Spleen (tissue), 11 donors: ENCODE measurements around the gene YEATS2. TPM values are rescaled to one million over a fixed set of nuclear protein-coding genes. Genes with fewer than 3 reads are reported as not detected.

Experiments used
- DNase-seq: peaks from one replicate; pipeline ENCODE4 v3.0.0-alpha.2; 2020
- H3K27ac ChIP-seq, 8 donors: fragments of 200-600 bp; sonication (generic) in 7 of 8; 1 replicate in 4 of 8; 2 replicates in 4 of 8; pipeline versions ENCODE4 v1.5.0 to v1.8.0; 2016 to 2021; ENCODE audit warnings: inconsistent platforms in 4 of 8, mild to moderate bottlenecking in 4 of 8, moderate library complexity in 1 of 8
- H3K27me3 ChIP-seq, 7 donors: fragments of 200-600 bp; sonication (generic) in 6 of 7; replicated peaks in 1 of 7; 1 replicate in 4 of 7; 2 replicates in 3 of 7; pipeline versions ENCODE4 v1.5.0 to v1.8.0; 2016 to 2021; ENCODE audit warnings: inconsistent platforms in 3 of 7, mild to moderate bottlenecking in 1 of 7
- H3K36me3 ChIP-seq, 6 donors: fragments of 200-600 bp; sonication (generic) in 5 of 6; 1 replicate in 4 of 6; 2 replicates in 2 of 6; pipeline versions ENCODE4 v1.5.0 to v1.8.0; 2016 to 2021; ENCODE audit warnings: inconsistent platforms in 2 of 6
- H3K4me1 ChIP-seq, 6 donors: fragments of 200-600 bp; sonication (generic) in 5 of 6; 1 replicate in 3 of 6; 2 replicates in 3 of 6; pipeline versions ENCODE4 v1.5.0 to v1.8.0; 2016 to 2021; ENCODE audit warnings: inconsistent platforms in 3 of 6
- H3K4me3 ChIP-seq, 8 donors: fragments of 200-600 bp; sonication (generic) in 7 of 8; 1 replicate in 4 of 8; 2 replicates in 4 of 8; pipeline versions ENCODE4 v1.5.0 to v1.8.0; 2016 to 2021; ENCODE audit warnings: inconsistent platforms in 4 of 8, mild to moderate bottlenecking in 4 of 8, moderate library complexity in 2 of 8
- H3K9me3 ChIP-seq, 8 donors: fragments of 200-600 bp; sonication (generic) in 7 of 8; 1 replicate in 4 of 8; 2 replicates in 4 of 8; pipeline versions ENCODE4 v1.5.0 to v1.8.0; 2016 to 2021; ENCODE audit warnings: inconsistent platforms in 4 of 8
- CTCF ChIP-seq, 11 experiments: fragments of 200-600 bp in 7 of 11; fragments of 450-650 bp in 4 of 11; sonication (generic) in 4 of 11; IDR thresholded peaks in 8 of 11; conservative IDR thresholded peaks in 3 of 11; 1 replicate in 7 of 11; 2 replicates in 4 of 11; pipeline versions ENCODE4 v1.4.0 to v1.8.0; 2016 to 2021; ENCODE audit warnings: antibody characterized with exemption in 11 of 11, inconsistent platforms in 4 of 11, mild to moderate bottlenecking in 1 of 11
- POLR2A ChIP-seq, 3 donors: fragments of 450-650 bp; IDR thresholded peaks; one replicate each; pipeline ENCODE4 v1.5.1; 2017; ENCODE audit warnings: antibody characterized with exemption in 3 of 3, mild to moderate bottlenecking in 1 of 3
- POLR2AphosphoS5 ChIP-seq, 3 donors: sonication (generic); formaldehyde crosslinking; IDR thresholded peaks; one replicate each; pipeline ENCODE4 v1.5.1; 2017; ENCODE audit warnings: antibody characterized with exemption in 3 of 3
- WGBS, 5 donors: extraction: QIAGEN DNeasy Blood & Tissue Kit in 3 of 5; methylation state at CpG; one replicate each; pipeline versions ENCODE4 v1.1.5 to v1.1.7; 2013 to 2018; 5-methylcytosine and 5-hydroxymethylcytosine counted together
- intact Hi-C: fragments of 100-400 bp; cut with DNase I; formaldehyde crosslinking; loops from one replicate; pipeline ENCODE4 v1.15.0; 2023; ENCODE audit warnings: low total_unique reads
- polyA plus RNA-seq, 3 donors: library from polyadenylated mRNA; stranded (reverse); fragments of 200-250 nt; gene quantifications; one replicate each; pipeline ENCODE4 v1.2.1, GENCODE V29; 2013
- total RNA-seq, 7 donors: library from RNA; depleted of rRNA in 3 of 7; stranded (reverse); fragments of >200 nt in 3 of 7; fragmentation: NEBNext Ultra II Directional in 4 of 7; extraction: Animal tissue kit (Norgen Biotek cat#: 25700) in 4 of 7; gene quantifications; one replicate each; pipeline versions ENCODE4 v1.1.0 to v1.2.1, GENCODE V29; 2016 to 2021
- donor health status: healthy with polysubstance abuse.
- donor health status: DM: no; HTN: no; CAD: no; lungs with moderate emphysema.
- donor health status: DM: no; HTN: no; CAD: no.
- donor health status: Bipolar disorder and iron deficiency.
- donor health status: healthy.
- donor health status: DM: no; HTN: no; CAD: no.
- donor health status: DM: yes; HTN: yes; CAD: no.

YEATS2 gene
- total and polyA plus RNA-seq, 10 donors: 4.6 to 33.5 (median 24.9) TPM

- WGBS, 5 donors: 89 to 99% (median 96%) methylated on average over 6 of the region's 6 CpGs
- TF ChIP-seq POLR2A (IDR thresholded peaks at IDR 0.05): no peak
- TF ChIP-seq CTCF (IDR thresholded peaks at IDR 0.05 in 8 of 11, conservative IDR thresholded peaks at IDR 0.05 in 3 of 11): no peak
- Histone ChIP-seq H3K4me1 (no peaks in the 10 kb centered on the region), H3K27me3 (no peaks in the 10 kb centered on the region), H3K27ac (no peak overlapping the region), H3K4me3 (no peak overlapping the region), H3K9me3 (no peaks in the 10 kb centered on the region), H3K36me3 (peaks cover 7 to 93% (median 52%) of the 10 kb centered on the region in 6 donors)
- DNase-seq: no peak
- intact Hi-C loops: no loop called here
Measured at GRCh38 chr3:183796372-183796771, 98.8 kb downstream of the YEATS2 start.

GRCh38 chr3:183797996-183798395, 100.4 kb downstream of the YEATS2 start:
- Histone ChIP-seq H3K36me3 (peaks cover 7 to 93% (median 58%) of the 10 kb centered on the region in 6 donors), H3K9me3 (no peaks in the 10 kb centered on the region), H3K27ac (no peak overlapping the region), H3K4me3 (no peak overlapping the region), H3K4me1 (no peaks in the 10 kb centered on the region), H3K27me3 (no peaks in the 10 kb centered on the region)
- TF ChIP-seq POLR2AphosphoS5 (IDR thresholded peaks at IDR 0.05): no peak
- TF ChIP-seq CTCF (IDR thresholded peaks at IDR 0.05 in 8 of 11, conservative IDR thresholded peaks at IDR 0.05 in 3 of 11): no peak
- no peak for TF ChIP-seq POLR2A (IDR thresholded peaks at IDR 0.05)
- 93 to 98% (median 97%) methylated on average over 9 of the region's 9 CpGs for WGBS, 5 donors
- intact Hi-C loops: no loop called here
- DNase-seq: peak; percentile 42

GRCh38 chr3:183799461-183799860, 101.9 kb downstream of the YEATS2 start:
- H3K4me1 ChIP-seq: no peaks in the 10 kb centered on the region
- DNase-seq: no peak
- H3K27ac ChIP-seq: no peak overlapping the region
- H3K27me3 ChIP-seq: no peaks in the 10 kb centered on the region
- 90 to 99% (median 94%) methylated on average over 5 of the region's 5 CpGs for WGBS, 5 donors
- intact Hi-C loops: no loop called here
- no peak overlapping the region for H3K4me3 ChIP-seq
- H3K36me3 ChIP-seq: peaks cover 7 to 93% (median 65%) of the 10 kb centered on the region in 6 donors
- no peaks in the 10 kb centered on the region for H3K9me3 ChIP-seq
- TF ChIP-seq POLR2A (IDR thresholded peaks at IDR 0.05) (no peak), CTCF (IDR thresholded peaks at IDR 0.05 in 8 of 11, conservative IDR thresholded peaks at IDR 0.05 in 3 of 11) (no peak), POLR2AphosphoS5 (IDR thresholded peaks at IDR 0.05) (no peak)

- intact Hi-C loops: no loop called here
- Histone ChIP-seq H3K4me1 (no peaks in the 10 kb centered on the region), H3K36me3 (peaks cover 8 to 97% (median 69%) of the 10 kb centered on the region in 6 donors), H3K9me3 (no peaks in the 10 kb centered on the region), H3K27me3 (no peaks in the 10 kb centered on the region), H3K4me3 (no peak overlapping the region), H3K27ac (no peak overlapping the region)
- WGBS, 5 donors: 80 to 93% (median 88%) methylated on average over 8 of the region's 8 CpGs
- TF ChIP-seq CTCF (IDR thresholded peaks at IDR 0.05 in 8 of 11, conservative IDR thresholded peaks at IDR 0.05 in 3 of 11) (no peak), POLR2A (IDR thresholded peaks at IDR 0.05) (no peak), POLR2AphosphoS5 (IDR thresholded peaks at IDR 0.05) (no peak)
- no peak for DNase-seq
Measured at GRCh38 chr3:183800243-183800863, 102.8 kb downstream of the YEATS2 start.
